GM18870 (cell line): ENCODE data around the gene ATP1B2.
A peak's percentile ranks its signal among the peaks of the same experiment; 100 is the strongest.

Source experiments
- ATAC-seq: cut with Tn5 transposase; IDR thresholded peaks from one replicate; pipeline ENCODE4 v1.9.1; 2021; ENCODE audit warnings: moderate library complexity; ENCODE audit not compliant: unreplicated experiment

The ATP1B2 gene

DNA sequence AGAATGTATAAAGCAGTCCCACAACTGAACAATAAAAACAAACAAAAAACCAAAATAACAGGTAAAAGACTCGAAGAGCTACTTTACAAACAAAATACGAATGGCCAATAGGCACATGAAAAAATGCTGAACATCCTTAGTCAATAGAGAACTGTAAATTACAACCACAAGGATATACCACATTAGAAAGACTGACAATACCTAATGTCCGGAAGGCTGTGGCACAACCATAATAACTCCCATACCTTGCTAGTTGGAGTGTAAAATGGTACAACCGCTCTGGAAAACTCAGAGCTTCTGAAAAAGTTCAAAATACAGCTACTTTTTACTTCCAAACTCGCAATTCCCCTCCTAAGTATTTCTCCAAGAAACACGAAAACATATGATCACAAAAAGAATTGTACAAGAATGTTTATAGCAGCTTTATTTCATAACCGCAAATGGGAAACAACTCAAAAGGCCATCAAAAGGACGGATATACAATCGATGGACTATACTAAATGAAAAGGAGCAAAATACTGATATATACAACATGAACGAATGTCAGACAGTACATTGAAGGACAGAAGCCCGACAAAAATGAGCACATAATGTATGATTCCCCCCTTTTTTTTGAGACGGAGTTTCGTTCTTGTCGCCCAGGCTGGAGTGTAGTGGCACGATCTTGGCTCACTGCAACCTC lies 34.3 kb downstream of the ATP1B2 start:
- no peak for ATAC-seq

DNA sequence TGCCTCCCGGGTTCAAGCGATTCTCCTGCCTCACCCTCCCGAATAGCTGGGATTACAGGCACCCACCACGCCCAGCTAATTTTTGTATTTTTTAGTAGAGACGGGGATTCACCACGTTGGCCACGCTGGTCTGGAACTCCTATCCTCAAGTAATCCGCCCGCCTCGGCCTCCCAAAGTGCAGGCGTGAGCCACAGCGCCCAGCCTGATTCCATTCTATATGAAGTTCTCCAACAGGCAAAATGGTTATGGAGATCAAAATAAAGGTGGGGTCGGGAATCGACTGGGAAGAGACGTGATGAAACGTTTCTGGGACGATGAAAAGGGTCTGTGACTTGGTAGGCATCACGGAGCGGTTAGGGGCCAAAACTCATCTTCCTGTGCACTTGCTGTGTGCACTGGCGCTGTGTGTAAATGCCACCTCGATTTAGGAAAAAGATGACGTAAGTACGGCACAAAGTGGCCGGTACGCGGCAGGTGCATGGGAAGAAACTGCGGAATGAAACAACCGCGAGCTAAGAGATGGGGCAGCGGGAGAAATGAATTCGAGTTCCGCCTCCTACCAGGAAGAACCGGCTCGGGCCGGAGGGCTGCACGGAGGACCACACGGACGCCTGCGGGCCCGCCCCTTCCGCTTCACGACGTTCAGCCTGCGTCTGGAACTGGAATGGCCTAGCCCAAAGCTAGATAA lies 35.0 kb downstream of the ATP1B2 start:
- ATAC-seq: peak; percentile 37

DNA sequence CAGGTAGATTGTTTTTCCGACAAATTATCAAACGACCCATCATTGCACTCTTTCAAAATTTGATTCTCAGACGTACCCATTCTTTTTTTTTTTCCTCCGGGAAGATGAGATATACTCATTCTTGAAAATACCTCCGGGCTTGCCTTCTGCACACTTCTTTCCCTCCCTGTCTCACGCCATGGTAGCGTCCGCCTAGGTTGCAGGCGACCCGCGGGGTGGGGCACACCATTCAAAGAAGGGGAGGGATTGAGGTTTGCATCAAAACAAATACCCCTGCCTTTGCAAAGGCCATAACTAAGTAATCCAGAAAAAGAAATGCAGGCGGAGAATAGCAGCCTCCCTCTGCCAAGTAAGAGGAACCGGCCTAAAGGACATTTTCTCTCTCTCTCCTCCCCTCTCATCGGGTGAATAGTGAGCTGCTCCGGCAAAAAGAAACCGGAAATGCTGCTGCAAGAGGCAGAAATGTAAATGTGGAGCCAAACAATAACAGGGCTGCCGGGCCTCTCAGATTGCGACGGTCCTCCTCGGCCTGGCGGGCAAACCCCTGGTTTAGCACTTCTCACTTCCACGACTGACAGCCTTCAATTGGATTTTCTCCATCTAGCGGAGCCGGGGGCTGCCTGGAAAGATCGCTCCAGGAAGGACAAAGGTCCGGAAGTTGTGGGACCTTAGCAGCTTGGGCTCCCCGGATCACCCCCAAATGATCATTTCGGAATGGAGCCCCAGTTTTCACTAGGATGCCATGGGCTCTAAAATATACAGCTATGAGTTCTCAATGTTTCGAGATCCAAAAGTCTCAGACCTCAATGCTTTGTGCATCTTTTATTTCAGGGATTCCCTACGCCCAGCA lies 35.7 kb downstream of the ATP1B2 start:
- peak; percentile 46 for ATAC-seq

DNA sequence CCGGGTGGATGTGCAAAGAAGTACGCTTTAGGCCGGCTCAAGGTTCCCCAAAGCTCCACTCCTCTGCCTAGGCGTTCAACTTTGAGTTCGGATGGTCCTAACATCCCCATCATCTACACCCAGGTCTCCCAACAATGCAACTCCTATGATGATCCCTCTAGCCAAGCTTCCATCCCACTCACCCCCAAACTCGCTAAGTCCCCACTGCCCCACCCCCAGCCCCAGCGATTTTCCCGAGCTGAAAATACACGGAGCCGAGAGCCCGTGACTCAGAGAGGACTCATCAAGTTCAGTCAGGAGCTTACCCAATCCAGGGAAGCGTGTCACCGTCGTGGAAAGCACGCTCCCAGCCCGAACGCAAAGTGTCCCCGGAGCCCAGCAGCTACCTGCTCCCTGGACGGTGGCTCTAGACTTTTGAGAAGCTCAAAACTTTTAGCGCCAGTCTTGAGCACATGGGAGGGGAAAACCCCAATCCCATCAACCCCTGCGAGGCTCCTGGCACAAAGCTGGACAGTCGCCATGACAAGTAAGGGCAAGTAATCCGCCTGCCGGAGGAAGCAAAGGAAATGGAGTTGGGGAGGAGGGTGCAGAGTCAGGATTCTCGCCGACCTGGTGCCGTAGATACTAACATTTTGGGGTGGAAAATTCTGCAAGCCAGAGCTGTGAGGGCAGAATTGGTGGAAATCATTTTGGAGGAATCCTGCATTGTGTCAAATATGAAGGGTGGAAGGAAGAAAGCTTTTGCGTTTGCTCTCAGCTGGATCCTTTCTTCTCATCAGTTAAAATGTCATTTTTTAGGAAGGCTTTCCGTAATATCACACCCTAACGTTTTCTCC lies 36.6 kb downstream of the ATP1B2 start, which contains the start of gene TP53:
Gene TP53, minus strand, starts transcription at position 419 of the 836 bp plus-strand sequence. CDS start 10,896 bp downstream, outside the sequence.
- no peak for ATAC-seq

DNA sequence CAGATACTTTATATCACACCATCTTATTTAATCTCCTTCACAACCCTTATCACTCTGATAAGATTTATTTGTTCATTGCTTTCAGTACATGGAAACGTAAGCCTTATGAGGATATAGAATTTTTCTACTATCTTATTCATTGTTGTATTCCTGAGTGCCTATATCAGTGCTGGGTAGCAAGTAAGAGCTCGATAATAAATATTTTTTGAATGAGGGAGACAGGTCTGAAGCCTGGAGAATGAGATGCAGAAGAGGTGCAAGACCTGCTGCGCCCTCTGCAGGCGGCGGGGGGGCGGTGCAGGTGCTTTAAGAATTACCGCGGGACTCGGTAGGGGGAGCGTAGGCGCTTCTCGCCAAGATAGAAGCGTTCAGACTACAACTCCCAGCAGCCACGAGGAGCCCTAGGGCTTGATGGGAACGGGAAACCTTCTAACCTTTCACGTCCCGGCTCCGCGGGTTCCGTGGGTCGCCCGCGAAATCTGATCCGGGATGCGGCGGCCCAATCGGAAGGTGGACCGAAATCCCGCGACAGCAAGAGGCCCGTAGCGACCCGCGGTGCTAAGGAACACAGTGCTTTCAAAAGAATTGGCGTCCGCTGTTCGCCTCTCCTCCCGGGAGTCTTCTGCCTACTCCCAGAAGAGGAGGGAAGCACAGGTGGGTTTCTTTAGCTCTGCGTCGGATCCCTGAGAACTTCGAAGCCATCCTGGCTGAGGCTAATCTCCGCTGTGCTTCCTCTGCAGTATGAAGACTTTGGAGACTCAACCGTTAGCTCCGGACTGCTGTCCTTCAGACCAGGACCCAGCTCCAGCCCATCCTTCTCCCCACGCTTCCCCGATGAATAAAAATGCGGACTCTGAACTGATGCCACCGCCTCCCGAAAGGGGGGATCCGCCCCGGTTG lies 37.4 kb downstream of the ATP1B2 start, which contains the start of gene WRAP53:
Gene WRAP53, plus strand, starts transcription at position 570 of the 900 bp plus-strand sequence. Its CDS starts 172 bp downstream, at position 742.
- ATAC-seq: peak; percentile 59

DNA sequence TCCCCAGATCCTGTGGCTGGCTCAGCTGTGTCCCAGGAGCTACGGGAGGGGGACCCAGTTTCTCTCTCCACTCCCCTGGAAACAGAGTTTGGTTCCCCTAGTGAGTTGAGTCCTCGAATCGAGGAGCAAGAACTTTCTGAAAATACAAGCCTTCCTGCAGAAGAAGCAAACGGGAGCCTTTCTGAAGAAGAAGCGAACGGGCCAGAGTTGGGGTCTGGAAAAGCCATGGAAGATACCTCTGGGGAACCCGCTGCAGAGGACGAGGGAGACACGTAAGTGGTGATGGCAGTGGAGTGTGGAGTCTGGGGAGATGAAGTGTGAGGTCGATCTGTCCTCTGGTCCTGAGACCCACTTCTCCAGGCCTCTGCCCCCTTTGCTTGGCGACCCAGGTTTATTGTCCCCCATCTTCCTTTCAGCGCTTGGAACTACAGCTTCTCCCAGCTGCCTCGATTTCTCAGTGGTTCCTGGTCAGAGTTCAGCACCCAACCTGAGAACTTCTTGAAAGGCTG lies 38.1 kb downstream of the ATP1B2 start:
- no peak for ATAC-seq

DNA sequence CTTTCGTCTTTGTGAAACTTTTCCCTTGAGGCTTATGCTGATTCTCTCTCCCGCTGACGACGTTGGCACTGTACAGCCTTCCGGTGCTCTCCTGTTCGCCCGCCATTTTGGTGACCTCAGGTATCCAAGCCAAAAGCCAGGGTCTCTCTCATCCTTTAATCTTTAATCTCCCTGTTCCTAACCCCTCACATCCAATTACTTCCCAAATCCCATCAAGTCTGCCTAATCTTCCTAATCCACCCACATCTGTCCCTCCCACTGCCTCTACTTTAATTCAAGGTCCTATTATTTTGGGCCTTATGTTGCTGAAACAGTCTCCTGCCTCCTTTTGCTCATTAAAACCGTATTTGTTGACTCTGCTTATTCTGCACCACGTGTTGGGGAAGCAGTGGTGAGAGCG lies 44.9 kb downstream of the ATP1B2 start:
- ATAC-seq: no peak

DNA sequence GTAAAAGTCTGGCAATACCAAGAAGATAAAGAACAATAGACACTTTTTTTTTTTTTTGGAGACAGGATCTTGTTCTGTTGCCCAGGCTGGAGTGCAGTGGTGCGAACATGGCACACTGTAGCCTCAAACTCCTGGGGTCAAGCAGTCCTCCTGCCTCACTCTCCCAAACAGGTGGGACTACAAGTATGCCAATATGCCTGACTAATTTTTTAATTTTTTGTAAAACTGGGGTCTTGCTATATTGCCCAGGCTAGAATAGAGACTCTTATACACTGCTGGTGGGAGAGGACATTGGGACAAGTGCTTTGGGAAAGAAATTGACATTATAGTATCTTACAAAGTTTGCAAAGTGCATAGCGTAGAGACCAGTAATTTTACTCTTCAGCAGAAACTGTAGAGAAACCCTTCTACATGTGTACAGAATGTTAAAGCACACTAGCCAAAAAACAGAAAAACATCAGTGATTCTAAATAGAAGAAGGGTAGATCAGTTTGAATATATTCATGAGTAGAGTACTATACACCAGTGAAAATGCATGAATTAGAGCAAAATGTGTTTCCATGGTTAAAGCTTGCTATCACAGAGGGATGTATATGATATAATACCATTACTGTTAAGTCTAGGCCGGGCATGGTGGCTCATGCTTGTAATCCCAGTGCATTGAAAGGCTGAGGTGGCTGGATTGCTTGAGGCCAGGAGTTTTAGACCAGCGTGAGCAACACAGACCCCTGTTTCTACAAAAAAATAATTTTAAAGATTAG lies 47.3 kb downstream of the ATP1B2 start:
- no peak for ATAC-seq

DNA sequence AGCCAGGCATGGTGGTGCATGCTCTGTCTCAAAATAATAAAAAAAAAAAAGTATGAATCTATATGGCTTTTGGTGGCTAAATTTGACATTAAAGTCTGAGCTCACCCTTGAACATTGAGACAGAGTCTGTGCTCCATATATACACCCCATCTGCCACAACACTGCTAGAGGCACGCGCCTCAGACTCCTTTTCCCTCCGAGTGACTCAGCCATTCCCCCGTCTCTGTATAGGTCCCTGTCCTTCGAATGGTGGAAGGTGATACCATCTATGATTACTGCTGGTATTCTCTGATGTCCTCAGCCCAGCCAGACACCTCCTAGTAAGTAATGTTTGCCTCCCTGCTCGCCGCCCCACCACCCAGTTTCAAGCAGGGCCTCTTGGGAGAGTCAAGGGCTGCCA lies 49.8 kb downstream of the ATP1B2 start:
- ATAC-seq: no peak

DNA sequence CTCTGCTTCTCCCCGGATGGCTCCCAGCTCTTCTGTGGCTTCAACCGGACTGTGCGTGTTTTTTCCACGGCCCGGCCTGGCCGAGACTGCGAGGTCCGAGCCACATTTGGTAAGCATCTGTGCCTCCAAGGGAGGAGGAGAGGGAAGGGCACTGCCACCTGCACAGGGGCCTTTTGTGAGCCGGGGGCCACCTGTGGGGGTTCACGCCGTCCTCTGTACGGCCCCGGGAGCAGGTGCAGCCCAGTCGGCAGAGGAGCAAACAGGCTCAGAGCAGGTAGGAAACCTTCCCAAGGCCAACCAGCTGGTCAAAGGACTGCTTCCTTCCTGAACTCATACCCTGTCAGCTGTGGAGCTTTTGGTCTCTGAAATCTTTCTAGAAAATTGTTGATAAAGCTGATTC lies 51.0 kb downstream of the ATP1B2 start:
- no peak for ATAC-seq

DNA sequence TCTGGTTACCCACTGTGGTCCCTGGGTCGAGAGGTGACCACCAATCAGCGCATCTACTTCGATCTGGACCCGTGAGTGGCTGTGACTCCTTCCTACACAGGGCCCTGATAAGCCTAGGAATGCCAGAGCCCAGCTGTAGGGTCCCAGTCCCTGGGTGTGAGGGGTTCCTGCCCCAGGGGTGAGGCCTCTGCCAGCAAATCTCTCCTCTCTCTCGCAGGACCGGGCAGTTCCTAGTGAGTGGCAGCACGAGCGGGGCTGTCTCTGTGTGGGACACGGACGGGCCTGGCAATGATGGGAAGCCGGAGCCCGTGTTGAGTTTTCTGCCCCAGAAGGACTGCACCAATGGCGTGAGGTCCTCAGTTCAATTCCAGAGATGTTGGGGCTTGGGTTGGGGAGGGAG lies 52.0 kb downstream of the ATP1B2 start:
- ATAC-seq: no peak

DNA sequence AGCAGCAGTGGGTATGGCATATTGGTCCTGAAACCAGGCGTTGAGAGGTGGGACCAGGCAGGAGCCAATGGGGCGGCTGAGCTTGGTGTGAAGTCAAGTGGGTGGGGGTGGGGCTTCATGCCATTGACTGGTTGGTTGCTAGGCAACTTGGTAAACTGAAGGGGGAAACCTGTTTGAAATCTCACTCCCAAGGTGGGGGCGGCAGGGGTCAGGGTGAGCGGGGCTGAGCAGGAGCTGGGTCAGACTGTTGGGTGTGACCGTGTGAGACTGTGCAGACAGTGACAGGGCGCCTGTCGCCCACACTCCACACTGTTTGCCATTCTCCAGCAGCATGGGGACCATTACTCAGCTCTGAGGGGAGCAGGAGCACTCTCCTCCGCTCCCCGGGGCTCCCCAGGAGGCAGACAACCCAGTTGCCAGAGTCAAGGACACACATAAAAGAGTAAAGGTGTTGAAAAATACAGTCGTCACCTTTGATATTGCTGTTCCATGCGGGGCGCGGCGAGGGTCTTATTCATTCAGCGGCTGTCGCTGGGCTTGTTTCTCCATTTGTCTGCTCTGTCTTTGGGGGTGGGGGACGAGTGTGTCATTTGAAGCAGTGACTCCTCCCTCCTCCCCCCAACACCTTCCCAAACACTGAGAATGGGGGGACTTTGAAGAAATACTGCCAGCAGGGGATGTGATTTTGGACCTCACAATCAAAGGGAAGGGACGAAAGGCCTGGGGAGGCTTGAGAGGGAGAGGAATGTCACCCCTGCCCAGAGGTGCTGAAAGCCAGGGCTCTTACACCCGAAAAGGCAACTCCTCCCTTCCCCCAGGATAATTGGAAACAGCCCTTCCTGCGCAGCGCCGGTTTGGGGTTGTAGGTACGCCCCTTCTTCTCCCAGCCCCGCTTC lies 53.1 kb downstream of the ATP1B2 start:
- no peak for ATAC-seq

DNA sequence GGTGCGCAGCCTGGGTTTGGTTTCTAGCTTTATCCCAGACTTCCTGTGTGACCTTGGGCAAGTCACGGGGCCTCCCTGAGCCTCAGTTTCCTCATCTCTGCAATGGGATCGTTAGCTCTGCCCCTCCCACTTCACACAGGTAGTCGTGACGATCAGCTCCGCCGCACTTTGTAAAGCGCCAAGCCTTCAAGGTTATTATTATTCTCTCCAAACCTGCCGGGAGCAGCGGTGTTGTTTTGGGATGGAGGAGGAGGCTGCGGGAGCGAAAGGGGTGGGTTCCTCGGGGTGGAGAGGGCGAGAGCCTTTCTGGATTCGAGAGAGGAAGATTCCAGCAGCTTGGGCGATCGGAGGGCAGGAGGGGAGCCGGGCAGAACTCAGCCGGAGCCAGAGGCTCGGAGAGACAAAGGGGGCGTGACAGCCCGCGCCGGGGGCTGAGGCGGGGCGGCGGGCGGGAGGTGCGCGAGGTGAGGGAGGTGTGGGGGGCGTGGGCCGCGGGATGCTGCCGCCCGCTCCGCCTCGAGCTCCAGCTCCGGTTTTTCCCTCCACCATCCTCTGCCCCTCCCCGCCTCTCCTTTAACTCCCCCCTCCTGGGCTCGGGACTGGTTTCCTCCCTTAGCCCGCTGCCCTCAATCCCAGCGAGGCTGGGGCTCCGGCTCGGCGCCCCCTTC lies 54.0 kb downstream of the ATP1B2 start, which contains the start of gene EFNB3:
Gene EFNB3, plus strand, starts transcription at position 602 of the 668 bp plus-strand sequence. CDS start 397 bp downstream, outside the sequence.
- no peak for ATAC-seq

DNA sequence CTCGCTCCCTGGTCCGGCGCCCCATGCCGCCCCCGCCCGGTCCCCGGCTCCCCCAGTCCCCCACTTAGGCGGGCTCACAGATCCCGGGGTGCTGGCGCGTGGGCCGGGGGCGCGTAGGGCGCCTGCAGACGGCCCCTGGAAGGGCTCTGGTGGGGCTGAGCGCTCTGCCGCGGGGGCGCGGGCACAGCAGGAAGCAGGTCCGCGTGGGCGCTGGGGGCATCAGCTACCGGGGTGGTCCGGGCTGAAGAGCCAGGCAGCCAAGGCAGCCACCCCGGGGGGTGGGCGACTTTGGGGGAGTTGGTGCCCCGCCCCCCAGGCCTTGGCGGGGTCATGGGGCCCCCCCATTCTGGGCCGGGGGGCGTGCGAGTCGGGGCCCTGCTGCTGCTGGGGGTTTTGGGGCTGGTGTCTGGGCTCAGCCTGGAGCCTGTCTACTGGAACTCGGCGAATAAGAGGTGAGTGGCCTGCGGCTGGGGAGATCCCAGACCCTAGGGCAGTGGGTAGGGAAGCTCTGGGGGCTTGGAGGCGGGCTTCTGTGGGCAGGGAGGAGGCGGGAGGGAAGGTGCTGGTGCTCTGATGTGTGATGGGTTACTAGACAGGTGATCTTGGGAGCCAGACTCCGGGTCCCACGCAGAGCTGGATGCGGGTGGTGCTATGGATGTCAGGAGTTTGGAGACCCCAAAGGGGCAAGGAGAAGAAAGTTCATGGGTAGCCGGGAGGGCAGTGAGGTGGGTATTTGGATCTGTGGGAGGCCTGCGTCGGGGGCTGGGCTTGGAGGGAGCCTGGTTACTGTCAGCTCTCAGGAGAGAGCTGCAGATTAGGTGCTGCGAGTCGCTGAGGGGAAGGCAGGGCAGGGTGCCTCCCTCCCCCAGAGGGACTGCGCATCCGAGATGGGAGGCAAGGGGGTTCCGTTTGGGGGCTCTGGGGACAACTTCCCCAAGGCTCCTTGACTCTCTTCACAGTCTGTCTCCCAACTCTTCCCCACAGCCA lies 54.8 kb downstream of the ATP1B2 start:
- ATAC-seq: no peak

DNA sequence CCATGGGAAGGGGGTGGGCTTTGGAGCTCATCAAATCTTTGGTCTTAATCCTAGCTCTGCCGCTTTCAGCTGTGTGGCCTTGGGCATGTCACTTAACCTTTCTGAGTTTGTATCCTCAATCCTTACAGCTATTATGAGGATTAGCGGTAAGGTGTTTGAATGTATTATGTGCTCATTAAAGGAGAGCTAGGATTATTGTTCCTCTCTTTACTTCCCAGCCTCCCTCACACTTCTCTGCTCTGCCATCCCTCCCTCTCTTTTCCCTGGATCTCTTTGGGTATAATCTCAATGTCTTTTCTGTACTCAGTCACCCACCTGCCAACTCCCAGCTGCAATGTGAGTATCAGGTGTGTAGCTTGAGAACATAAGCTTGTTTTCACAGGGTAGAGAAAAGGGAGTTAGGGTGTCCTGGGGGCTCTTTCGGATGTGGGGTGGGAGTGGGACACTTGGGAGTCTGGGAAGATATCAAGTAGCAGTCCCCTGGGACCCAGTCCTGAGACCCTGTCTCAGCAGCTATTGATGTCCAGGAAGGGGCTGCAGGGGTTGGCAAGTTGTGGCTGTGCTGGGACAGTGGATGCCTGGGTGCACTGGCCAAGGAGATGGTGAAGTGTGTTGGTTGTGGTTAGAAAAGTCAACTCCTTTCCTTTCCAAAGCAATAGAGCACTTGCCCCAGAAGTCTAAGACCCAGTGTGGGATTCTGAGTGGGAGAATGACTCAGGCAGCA lies 56.1 kb downstream of the ATP1B2 start:
- no peak for ATAC-seq
